ENCODE results near the gene C9orf50. TPM values are rescaled to one million over a fixed set of nuclear protein-coding genes. Genes with fewer than 3 reads are reported as not detected.
"Not testable (repeated sequence)": the region's sequence is repeated elsewhere in the genome, so short reads cannot be mapped to it uniquely, and the experiment has no call there.

The C9orf50 gene
- total and polyA plus RNA-seq, 3 experiments from 2014 or later: not detected

DNA sequence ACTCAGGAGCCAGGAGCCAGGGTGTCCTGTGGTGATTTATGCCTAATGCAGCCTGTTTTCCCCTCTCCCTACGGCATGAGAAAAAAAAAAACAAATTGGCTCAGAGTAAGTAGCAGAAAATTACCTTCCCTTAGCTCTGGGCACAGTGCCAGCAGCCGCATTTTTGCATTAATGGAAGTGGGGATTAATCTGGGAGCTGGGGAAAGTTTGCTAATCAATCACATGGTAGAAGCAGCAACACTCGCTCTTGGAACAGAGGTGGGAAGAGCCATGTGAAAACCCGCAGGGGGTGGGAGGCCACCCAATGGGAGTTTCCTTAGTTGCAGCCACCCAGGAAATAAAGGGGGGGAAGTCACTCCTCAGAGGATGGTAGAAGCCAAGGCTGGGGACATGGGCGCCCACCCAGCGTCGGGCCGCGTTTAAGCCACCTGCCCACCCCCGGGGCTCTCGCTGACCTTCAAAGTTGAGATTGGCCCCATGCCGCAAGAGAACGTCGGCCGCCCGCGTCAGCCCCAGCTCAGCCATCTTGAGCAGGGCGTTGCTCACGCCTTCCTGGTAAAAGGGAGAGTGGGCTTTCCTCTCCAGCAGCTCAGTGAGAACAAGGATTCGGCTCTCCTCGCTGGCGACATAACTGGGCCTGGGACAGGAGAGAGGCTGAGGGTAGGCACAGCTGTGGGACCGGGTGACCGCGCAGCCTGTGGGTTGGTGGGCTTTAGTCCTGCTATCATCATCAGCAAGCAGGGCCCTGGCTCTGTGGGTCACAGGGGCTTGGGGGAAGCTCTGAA, 19.4 kb upstream of the C9orf50 start:
- Mint-ChIP-seq H3K27ac (peak overlapping the region in 6 of 8 donors; percentile 78 to 96 (median 88)), H3K9me3 (no peaks in the 10 kb centered on the region)

DNA sequence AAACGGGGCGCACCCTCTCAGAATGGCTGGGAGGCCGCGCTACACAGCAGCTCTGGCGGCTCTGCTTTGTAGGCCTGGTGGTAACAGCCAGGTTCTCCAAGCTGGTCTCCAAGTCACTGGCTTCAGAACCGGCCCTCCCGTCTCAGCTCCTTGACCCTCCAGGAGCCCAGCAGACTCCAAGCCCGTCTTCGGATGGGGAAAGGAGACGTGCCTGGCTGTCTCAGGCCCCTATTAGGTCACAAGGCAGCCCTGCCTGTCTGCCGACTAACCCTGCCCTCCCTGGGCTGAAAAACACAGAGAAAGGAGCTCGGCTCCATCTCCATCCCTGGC, 18.8 kb upstream of the C9orf50 start:
- ChIA-PET CTCF (interaction anchor here (0.7 to 8.8 kb wide), 4 partner anchors 13 to 509 kb away, joined by 4 to 75 read pairs (median 7); partner anchors contain the start of gene NTMT1), POLR2A (no interaction called here)
- no peak for DNase-seq
- Histone ChIP-seq H3K4me1 (ENCODE audit: insufficient read depth, low read length) (peaks cover 15% of the 10 kb centered on the region), H3K4me3 (ENCODE audit: low read length) (no peak overlapping the region), H3K27me3 (ENCODE audit: insufficient read depth, low read length, poor library complexity, severe bottlenecking) (no peaks in the 10 kb centered on the region), H3K27ac (ENCODE audit: low read depth, low read length) (no peak overlapping the region), H3K9me3 (ENCODE audit: low read length) (no peaks in the 10 kb centered on the region), H3K36me3 (ENCODE audit: insufficient read depth, low read length) (peaks cover 35% of the 10 kb centered on the region)
- Mint-ChIP-seq H3K4me3 (peak overlapping the region; percentile 43 to 91 (median 81)), H3K27ac (peak overlapping the region in 4 of 8 donors; percentile 17 to 85 (median 76)), H3K36me3 (peaks cover 0 to 49% (median 0%) of the 10 kb centered on the region in 3 donors), H3K4me1 (peaks cover 15 to 34% (median 24%) of the 10 kb centered on the region in 3 donors), H3K9me3 (no peaks in the 10 kb centered on the region), H3K27me3 (peaks cover 0 to 3% of the 10 kb centered on the region in 2 donors)

More for the DNA sequence above, 19.4 kb upstream of the C9orf50 start:
- DNase-seq: no peak
- Histone ChIP-seq H3K4me3 (ENCODE audit: low read length) (peak overlapping the region; percentile 95), H3K27me3 (ENCODE audit: insufficient read depth, low read length, poor library complexity, severe bottlenecking) (no peaks in the 10 kb centered on the region), H3K4me1 (ENCODE audit: insufficient read depth, low read length) (peaks cover 15% of the 10 kb centered on the region), H3K36me3 (ENCODE audit: insufficient read depth, low read length) (peaks cover 29% of the 10 kb centered on the region), H3K9me3 (ENCODE audit: low read length) (no peaks in the 10 kb centered on the region), H3K27ac (ENCODE audit: low read depth, low read length) (peak overlapping the region; percentile 90)
- Mint-ChIP-seq H3K4me1 (peaks cover 15 to 34% (median 24%) of the 10 kb centered on the region in 3 donors), H3K36me3 (peaks cover 0 to 43% (median 0%) of the 10 kb centered on the region in 3 donors), H3K27me3 (peaks cover 0 to 3% of the 10 kb centered on the region in 2 donors), H3K4me3 (peak overlapping the region; percentile 79 to 91 (median 84))
- POLR2A ChIA-PET: no interaction called here
- CTCF ChIA-PET: interaction anchor here (1.2 to 8.8 kb wide), 5 partner anchors 13 to 509 kb away, joined by 3 to 75 read pairs (median 5); partner anchors contain the start of gene NTMT1

DNA sequence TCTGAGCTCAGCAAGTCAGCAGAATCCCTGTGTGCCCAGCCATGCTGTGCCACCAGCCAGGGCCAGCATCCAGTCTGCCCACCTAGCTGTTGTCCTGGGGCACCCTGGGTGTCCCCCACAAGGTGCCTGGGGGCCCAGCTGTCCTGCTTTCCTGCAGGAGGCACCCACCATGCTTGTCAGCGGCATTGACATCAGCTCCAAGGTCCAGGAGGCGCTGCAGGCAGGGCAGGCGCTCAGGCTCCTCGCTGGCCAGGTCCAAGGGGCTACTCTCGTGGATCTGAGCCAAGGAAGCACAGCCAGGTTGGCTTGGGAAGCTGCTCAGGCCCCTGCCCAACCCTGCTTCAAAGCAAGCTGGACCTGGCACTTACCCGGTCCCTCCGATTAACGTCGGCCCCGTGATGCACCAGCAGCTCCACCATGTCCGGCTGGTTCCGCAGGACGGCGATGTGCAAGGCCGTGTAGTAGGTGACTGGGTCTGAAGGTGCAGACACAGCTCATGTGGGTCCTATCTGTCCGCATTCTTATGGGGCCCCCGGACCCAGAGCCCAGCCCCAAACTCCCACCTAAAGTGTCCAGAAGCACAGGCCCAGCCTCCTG, 18.2 kb upstream of the C9orf50 start:
- Mint-ChIP-seq H3K27ac (peak overlapping the region in 2 of 8 donors; percentile 56 to 85), H3K9me3 (no peaks in the 10 kb centered on the region), H3K27me3 (peaks cover 0 to 3% of the 10 kb centered on the region in 2 donors), H3K4me1 (peaks cover 15 to 34% (median 24%) of the 10 kb centered on the region in 3 donors), H3K4me3 (no peak overlapping the region), H3K36me3 (peaks cover 0 to 52% (median 0%) of the 10 kb centered on the region in 3 donors)
- POLR2A ChIA-PET: interaction anchor here (1.6 kb wide), 1 partner anchor 12 kb away, joined by 3 read pairs; no protein-coding TSS in a partner anchor
- H3K27ac ChIP-seq (ENCODE audit: low read depth, low read length): no peak overlapping the region
- CTCF ChIA-PET: interaction anchor here (0.7 to 8.8 kb wide), 4 partner anchors 12 to 508 kb away, joined by 4 to 75 read pairs (median 7); partner anchors contain the start of gene NTMT1
- peaks cover 39% of the 10 kb centered on the region for H3K36me3 ChIP-seq (ENCODE audit: insufficient read depth, low read length)
- H3K4me1 ChIP-seq (ENCODE audit: insufficient read depth, low read length): peaks cover 15% of the 10 kb centered on the region
- DNase-seq: no peak
- H3K27me3 ChIP-seq (ENCODE audit: insufficient read depth, low read length, poor library complexity, severe bottlenecking): no peaks in the 10 kb centered on the region
- H3K4me3 ChIP-seq (ENCODE audit: low read length): no peak overlapping the region
- no peaks in the 10 kb centered on the region for H3K9me3 ChIP-seq (ENCODE audit: low read length)

DNA sequence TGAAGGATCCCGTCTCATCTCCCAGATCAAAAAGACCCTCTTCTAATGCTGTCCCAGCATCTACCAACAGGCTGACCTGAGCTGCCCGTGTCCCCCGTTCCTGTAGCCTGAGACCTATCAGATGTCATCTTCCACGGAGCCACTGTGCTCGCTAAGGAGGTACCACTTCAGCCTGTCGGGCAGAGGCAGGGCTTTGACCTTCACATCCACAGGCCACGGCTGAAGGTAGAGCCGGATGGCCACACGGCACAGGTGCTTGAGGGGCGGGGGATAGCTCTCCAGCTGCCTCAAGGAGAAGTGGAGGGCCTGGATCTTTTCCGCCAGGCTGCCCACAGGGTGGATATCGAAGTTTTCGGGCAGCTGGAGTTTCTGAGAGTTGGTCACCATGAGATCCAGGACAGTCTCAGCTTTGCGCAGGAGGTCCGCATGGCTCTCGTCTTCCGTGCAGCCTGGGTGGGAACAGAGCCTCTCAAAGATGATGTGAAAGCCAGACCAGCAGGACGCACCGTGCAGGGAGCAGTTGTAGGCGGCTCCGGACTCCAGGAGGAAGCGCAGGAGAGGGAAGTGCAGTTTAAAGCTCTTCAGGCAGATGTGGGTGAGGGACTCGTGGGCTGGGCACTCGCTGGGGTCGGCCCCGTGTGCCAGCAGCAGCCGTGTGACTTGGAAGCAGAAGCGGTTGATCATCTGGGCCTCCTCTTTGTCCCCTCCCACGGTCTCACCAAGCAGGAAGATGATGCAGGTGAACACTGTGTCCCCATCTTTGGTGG, 17.0 kb upstream of the C9orf50 start:
- Mint-ChIP-seq H3K27ac (peak overlapping the region in 6 of 8 donors; percentile 5 to 79 (median 72)), H3K27me3 (peaks cover 0 to 3% of the 10 kb centered on the region in 2 donors), H3K36me3 (peaks cover 0 to 65% (median 0%) of the 10 kb centered on the region in 3 donors), H3K9me3 (peaks cover 0 to 2% (median 0%) of the 10 kb centered on the region in 5 donors), H3K4me1 (peaks cover 15 to 34% (median 24%) of the 10 kb centered on the region in 3 donors), H3K4me3 (peak overlapping the region in 4 of 7 donors; percentile 59 to 72 (median 66))
- no peaks in the 10 kb centered on the region for H3K9me3 ChIP-seq (ENCODE audit: low read length)
- peaks cover 15% of the 10 kb centered on the region for H3K4me1 ChIP-seq (ENCODE audit: insufficient read depth, low read length)
- H3K27ac ChIP-seq (ENCODE audit: low read depth, low read length): no peak overlapping the region
- H3K36me3 ChIP-seq (ENCODE audit: insufficient read depth, low read length): peaks cover 45% of the 10 kb centered on the region
- no peak for DNase-seq
- POLR2A ChIA-PET: interaction anchor here (0.6 to 1.6 kb wide), 3 partner anchors 11 to 499 kb away, joined by 3 to 5 read pairs (median 3); no protein-coding TSS in a partner anchor
- H3K27me3 ChIP-seq (ENCODE audit: insufficient read depth, low read length, poor library complexity, severe bottlenecking): no peaks in the 10 kb centered on the region
- CTCF ChIA-PET: interaction anchor here (8.8 kb wide), 1 partner anchor 11 kb away, joined by 75 read pairs; the partner anchor contains the start of gene NTMT1
- no peak overlapping the region for H3K4me3 ChIP-seq (ENCODE audit: low read length)

DNA sequence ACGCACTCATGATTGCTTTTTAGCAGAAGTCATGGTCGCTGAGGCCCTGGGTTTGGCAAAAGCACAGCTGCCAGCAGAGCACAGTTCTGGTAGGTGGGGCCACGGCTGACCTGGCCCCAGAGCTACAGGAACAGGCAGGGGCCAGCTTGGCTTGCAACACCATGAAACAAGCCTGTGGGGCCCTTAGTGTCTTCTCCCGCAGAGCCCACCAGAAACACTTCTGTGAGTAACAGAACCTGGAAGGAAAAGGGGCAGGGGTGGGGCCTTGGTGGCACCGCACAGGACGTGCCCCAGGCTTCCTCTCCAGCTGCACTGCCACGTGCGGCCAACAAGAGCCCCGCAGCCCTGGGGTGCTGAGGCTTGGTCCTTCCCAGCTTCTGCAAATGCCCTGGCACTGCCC, 16.2 kb upstream of the C9orf50 start:
- H3K36me3 Mint-ChIP-seq: peaks cover 0 to 69% (median 0%) of the 10 kb centered on the region in 3 donors
- no peaks in the 10 kb centered on the region for H3K27me3 ChIP-seq (ENCODE audit: insufficient read depth, low read length, poor library complexity, severe bottlenecking)
- no peaks in the 10 kb centered on the region for H3K27me3 Mint-ChIP-seq
- ChIA-PET POLR2A (no interaction called here), CTCF (interaction anchor here (8.8 kb wide), 1 partner anchor 10 kb away, joined by 75 read pairs; the partner anchor contains the start of gene NTMT1)
- no peak overlapping the region for H3K4me3 ChIP-seq (ENCODE audit: low read length)
- H3K4me1 ChIP-seq (ENCODE audit: insufficient read depth, low read length): peaks cover 15% of the 10 kb centered on the region
- peaks cover 18 to 37% (median 24%) of the 10 kb centered on the region in 3 donors for H3K4me1 Mint-ChIP-seq
- no peak overlapping the region for H3K27ac ChIP-seq (ENCODE audit: low read depth, low read length)
- peaks cover 0 to 2% (median 0%) of the 10 kb centered on the region in 5 donors for H3K9me3 Mint-ChIP-seq
- H3K4me3 Mint-ChIP-seq: no peak overlapping the region
- no peak for DNase-seq
- peak overlapping the region in 3 of 8 donors; percentile 38 to 78 (median 55) for H3K27ac Mint-ChIP-seq
- no peaks in the 10 kb centered on the region for H3K9me3 ChIP-seq (ENCODE audit: low read length)
- H3K36me3 ChIP-seq (ENCODE audit: insufficient read depth, low read length): peaks cover 50% of the 10 kb centered on the region

DNA sequence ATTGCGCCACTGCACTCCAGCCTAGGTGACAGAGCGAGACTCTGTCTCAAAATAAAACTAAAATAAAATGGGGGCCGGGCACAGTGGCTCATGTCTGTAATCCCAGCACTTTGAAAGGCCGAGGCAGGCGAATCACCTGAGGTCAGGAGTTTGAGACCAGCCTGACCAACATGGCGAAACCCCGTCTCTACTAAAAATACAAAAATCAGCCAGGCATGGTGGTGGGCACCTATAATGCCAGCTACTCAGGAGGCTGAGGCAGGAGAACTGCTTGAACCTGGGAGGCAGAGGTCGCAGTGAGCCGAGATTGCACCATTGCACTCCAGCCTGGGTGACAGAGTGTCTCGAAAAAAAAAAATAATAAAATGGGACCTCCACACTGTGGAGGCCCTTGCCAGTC, 15.4 kb upstream of the C9orf50 start:
- DNase-seq; H3K9me3 ChIP-seq (ENCODE audit: low read length); H3K27me3 Mint-ChIP-seq; H3K27me3 ChIP-seq (ENCODE audit: insufficient read depth, low read length, poor library complexity, severe bottlenecking); H3K9me3 Mint-ChIP-seq; POLR2A ChIA-PET; H3K4me3 ChIP-seq (ENCODE audit: low read length); H3K27ac ChIP-seq (ENCODE audit: low read depth, low read length); H3K4me3 Mint-ChIP-seq: not testable (repeated sequence)
- Histone ChIP-seq H3K36me3 (ENCODE audit: insufficient read depth, low read length) (peaks cover 50% of the 10 kb centered on the region), H3K4me1 (ENCODE audit: insufficient read depth, low read length) (peaks cover 15% of the 10 kb centered on the region)
- Mint-ChIP-seq H3K4me1 (peaks cover 21 to 39% (median 29%) of the 10 kb centered on the region in 3 donors), H3K27ac (peak overlapping the region in 2 of 8 donors; percentile 19 to 21), H3K36me3 (peaks cover 0 to 75% (median 0%) of the 10 kb centered on the region in 3 donors)
- CTCF ChIA-PET: interaction anchor here (1.6 to 8.8 kb wide), 2 partner anchors 10 to 16 kb away, joined by 4 to 75 read pairs; partner anchors contain the start of genes C9orf50 and NTMT1
